ENCODE results near the gene PDK2. TPM values are rescaled to one million over a fixed set of nuclear protein-coding genes. Genes with fewer than 3 reads are reported as not detected.

Gene PDK2
- total RNA-seq, 1 experiment from 2014 or later: 31.9 TPM

DNA sequence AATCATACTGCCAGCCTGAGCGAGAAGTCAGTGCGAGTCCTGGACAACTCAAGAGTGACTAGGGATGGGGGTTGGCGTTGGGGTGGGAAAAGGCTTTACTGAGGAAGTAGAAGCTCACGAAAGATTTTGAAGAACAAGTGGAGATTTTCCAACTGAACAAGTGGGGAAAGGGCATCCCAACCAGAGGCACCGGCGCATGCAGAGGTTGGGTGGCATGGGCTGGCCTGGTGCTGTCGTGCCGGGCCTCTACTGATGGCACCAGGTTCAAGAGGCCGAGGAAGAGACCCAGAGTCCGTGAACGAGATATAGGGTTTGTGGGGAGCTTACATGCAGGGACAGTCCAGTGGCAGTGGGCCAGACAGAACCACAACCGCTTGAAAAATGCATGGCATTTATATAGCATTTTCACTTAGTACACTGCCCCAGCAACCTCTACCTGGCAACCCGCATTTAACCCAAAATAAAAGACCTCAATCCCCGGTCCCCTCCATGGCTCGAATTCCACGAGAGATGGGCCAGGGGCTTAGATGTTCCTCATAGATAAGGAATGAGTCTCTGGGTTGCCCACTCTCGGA lies 46.9 kb upstream of the PDK2 start:
- Histone ChIP-seq H3K9me2 (replicated peaks; ENCODE audit: low read length) (no peaks in the 10 kb centered on the region), H4K20me1 (ENCODE audit: low read length) (no peaks in the 10 kb centered on the region), H2AFZ (ENCODE audit: low read length) (no peak overlapping the region), H3F3A (ENCODE audit: low read length, unreplicated experiment) (peaks cover 21% of the 10 kb centered on the region), H3K79me2 (ENCODE audit: low read length) (peaks cover 7% of the 10 kb centered on the region; the same call in 1 of the 2 replicates), H3K4me2 (ENCODE audit: low read length) (peak overlapping the region; percentile 65), H3K9ac (ENCODE audit: low read length) (peak overlapping the region; percentile 64; the same call in 1 of the 2 replicates), H3K4me1 (ENCODE audit: insufficient read depth, low read length) (peaks cover 90% of the 10 kb centered on the region), H3K9me3 (ENCODE audit: low read length) (no peaks in the 10 kb centered on the region), H3K27ac (ENCODE audit: low read length) (peak overlapping the region; percentile 89), H3K4me3 (ENCODE audit: low read length) (no peak overlapping the region), H3K27me3 (ENCODE audit: low read length) (no peaks in the 10 kb centered on the region), H3K36me3 (ENCODE audit: low read depth, low read length) (no peaks in the 10 kb centered on the region)
- peak; percentile 40 for DNase-seq
- POLR2A ChIA-PET (ENCODE audit: unreplicated experiment): interaction anchor here (1.0 kb wide), 1 partner anchor 21 kb away, joined by 3 read pairs; no protein-coding TSS in a partner anchor
- BruUV-seq (replicated peaks): no TSS peak
- CTCF ChIA-PET: no interaction called here
- TF ChIP-seq EZH2phosphoT487 (IDR thresholded peaks at IDR 0.05; ENCODE audit: borderline replicate concordance, low read length) (no peak), EZH2 (IDR thresholded peaks at IDR 0.05; ENCODE audit: low read length, unreplicated experiment) (no peak)
- TF ChIP-seq, protein P1, sequence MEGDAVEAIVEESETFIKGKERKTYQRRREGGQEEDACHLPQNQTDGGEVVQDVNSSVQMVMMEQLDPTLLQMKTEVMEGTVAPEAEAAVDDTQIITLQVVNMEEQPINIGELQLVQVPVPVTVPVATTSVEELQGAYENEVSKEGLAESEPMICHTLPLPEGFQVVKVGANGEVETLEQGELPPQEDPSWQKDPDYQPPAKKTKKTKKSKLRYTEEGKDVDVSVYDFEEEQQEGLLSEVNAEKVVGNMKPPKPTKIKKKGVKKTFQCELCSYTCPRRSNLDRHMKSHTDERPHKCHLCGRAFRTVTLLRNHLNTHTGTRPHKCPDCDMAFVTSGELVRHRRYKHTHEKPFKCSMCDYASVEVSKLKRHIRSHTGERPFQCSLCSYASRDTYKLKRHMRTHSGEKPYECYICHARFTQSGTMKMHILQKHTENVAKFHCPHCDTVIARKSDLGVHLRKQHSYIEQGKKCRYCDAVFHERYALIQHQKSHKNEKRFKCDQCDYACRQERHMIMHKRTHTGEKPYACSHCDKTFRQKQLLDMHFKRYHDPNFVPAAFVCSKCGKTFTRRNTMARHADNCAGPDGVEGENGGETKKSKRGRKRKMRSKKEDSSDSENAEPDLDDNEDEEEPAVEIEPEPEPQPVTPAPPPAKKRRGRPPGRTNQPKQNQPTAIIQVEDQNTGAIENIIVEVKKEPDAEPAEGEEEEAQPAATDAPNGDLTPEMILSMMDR (conservative IDR thresholded peaks at IDR 0.05; ENCODE audit: low read depth, low read length): no peak
- intact Hi-C loops (cut with micrococcal nuclease): no loop called here
- no peak for ATAC-seq

DNA sequence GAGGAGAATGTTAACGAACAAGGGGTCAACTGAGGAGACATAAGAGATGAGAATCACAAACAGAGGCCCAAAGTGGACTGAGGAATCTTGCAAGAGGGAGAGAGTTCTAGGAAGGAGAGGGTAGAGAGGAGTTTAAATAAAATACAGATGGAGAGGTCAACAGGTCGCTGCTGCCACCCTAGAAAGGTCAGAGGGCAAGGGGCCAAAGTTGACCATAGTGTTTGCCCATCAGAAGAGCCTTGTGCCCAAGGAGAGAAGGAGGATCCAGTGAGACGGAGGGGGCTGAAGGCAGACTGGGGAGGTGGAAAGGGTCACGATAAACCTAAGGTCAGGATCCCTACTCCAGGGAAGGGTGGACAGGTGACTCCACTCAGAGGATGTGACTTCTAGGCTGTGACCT lies 46.2 kb upstream of the PDK2 start:
- no peaks in the 10 kb centered on the region for H3K36me3 ChIP-seq (ENCODE audit: low read depth, low read length)
- no peak overlapping the region for H3K4me2 ChIP-seq (ENCODE audit: low read length)
- CTCF ChIA-PET: no interaction called here
- H3K27me3 ChIP-seq (ENCODE audit: low read length): no peaks in the 10 kb centered on the region
- POLR2A ChIA-PET (ENCODE audit: unreplicated experiment): no interaction called here
- H4K20me1 ChIP-seq (ENCODE audit: low read length): no peaks in the 10 kb centered on the region
- H2AFZ ChIP-seq (ENCODE audit: low read length): no peak overlapping the region
- H3K79me2 ChIP-seq (ENCODE audit: low read length): peaks cover 14% of the 10 kb centered on the region
- no peaks in the 10 kb centered on the region for H3K9me2 ChIP-seq (replicated peaks; ENCODE audit: low read length)
- DNase-seq: no peak
- peaks cover 21% of the 10 kb centered on the region for H3F3A ChIP-seq (ENCODE audit: low read length, unreplicated experiment)
- intact Hi-C loops (cut with micrococcal nuclease): no loop called here
- H3K4me1 ChIP-seq (ENCODE audit: insufficient read depth, low read length): peaks cover 90% of the 10 kb centered on the region
- no peaks in the 10 kb centered on the region for H3K9me3 ChIP-seq (ENCODE audit: low read length)
- no TSS peak for BruUV-seq (replicated peaks)
- no peak overlapping the region for H3K4me3 ChIP-seq (ENCODE audit: low read length)
- no peak overlapping the region for H3K9ac ChIP-seq (ENCODE audit: low read length)
- H3K27ac ChIP-seq (ENCODE audit: low read length): no peak overlapping the region
- no peak for ATAC-seq
- TF ChIP-seq, protein P1 (conservative IDR thresholded peaks at IDR 0.05; ENCODE audit: low read depth, low read length): no peak
- TF ChIP-seq EZH2phosphoT487 (IDR thresholded peaks at IDR 0.05; ENCODE audit: borderline replicate concordance, low read length) (no peak), EZH2 (IDR thresholded peaks at IDR 0.05; ENCODE audit: low read length, unreplicated experiment) (no peak)

DNA sequence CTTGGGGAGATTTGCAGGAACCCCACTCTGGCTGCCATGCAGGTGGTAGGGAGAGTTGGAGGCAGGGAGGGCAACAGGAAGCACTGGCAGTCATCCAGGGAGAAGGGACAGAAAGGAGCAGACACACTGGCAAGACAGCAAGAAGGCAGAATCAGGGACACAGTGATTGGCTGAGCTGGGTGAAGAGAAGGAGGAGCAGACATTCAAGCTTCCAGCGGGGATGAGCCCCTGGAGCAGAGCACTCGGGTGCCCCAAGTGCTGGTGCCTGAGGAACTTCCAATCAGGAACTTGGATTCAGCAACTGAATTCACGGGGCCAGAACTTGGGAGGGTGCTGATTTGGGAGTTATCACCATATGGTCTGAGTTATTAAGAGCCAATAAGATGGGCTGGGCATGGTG lies 45.5 kb upstream of the PDK2 start:
- H3F3A ChIP-seq (ENCODE audit: low read length, unreplicated experiment): peaks cover 21% of the 10 kb centered on the region
- H3K4me2 ChIP-seq (ENCODE audit: low read length): no peak overlapping the region
- no peak overlapping the region for H3K4me3 ChIP-seq (ENCODE audit: low read length)
- intact Hi-C loops (cut with micrococcal nuclease): no loop called here
- no peaks in the 10 kb centered on the region for H4K20me1 ChIP-seq (ENCODE audit: low read length)
- TF ChIP-seq, protein P1 (conservative IDR thresholded peaks at IDR 0.05; ENCODE audit: low read depth, low read length): no peak
- TF ChIP-seq EZH2 (IDR thresholded peaks at IDR 0.05; ENCODE audit: low read length, unreplicated experiment) (no peak), EZH2phosphoT487 (IDR thresholded peaks at IDR 0.05; ENCODE audit: borderline replicate concordance, low read length) (no peak)
- DNase-seq (no peak), ATAC-seq (no peak)
- POLR2A ChIA-PET (ENCODE audit: unreplicated experiment): no interaction called here
- H3K9me3 ChIP-seq (ENCODE audit: low read length): no peaks in the 10 kb centered on the region
- no peaks in the 10 kb centered on the region for H3K27me3 ChIP-seq (ENCODE audit: low read length)
- H3K4me1 ChIP-seq (ENCODE audit: insufficient read depth, low read length): peaks cover 91% of the 10 kb centered on the region
- no peak overlapping the region for H2AFZ ChIP-seq (ENCODE audit: low read length)
- H3K9me2 ChIP-seq (replicated peaks; ENCODE audit: low read length): no peaks in the 10 kb centered on the region
- H3K27ac ChIP-seq (ENCODE audit: low read length): peak overlapping the region; percentile 96
- H3K79me2 ChIP-seq (ENCODE audit: low read length): peaks cover 21% of the 10 kb centered on the region
- H3K36me3 ChIP-seq (ENCODE audit: low read depth, low read length): no peaks in the 10 kb centered on the region
- H3K9ac ChIP-seq (ENCODE audit: low read length): no peak overlapping the region
- CTCF ChIA-PET: interaction anchor here (1.2 kb wide), 1 partner anchor 13 kb away, joined by 4 read pairs; no protein-coding TSS in a partner anchor
- no TSS peak for BruUV-seq (replicated peaks)
